ENCODE measurements around the gene DMAC2L. TPM values are rescaled to one million over a fixed set of nuclear protein-coding genes. Genes with fewer than 3 reads are reported as not detected.
A peak's percentile ranks its signal among the peaks of the same experiment; 100 is the strongest.

The DMAC2L gene
- total RNA-seq (10 to 100 TPM; 10.8 to 13.4 TPM), total RNA-seq (7.7 to 30.8 (median 16.4) reads per million in 172 experiments)
- 17.7 TPM for polyA plus RNA-seq (2013, experiment 1 of 2)
- 15.3 TPM for polyA plus RNA-seq (2013, experiment 2 of 2)

GRCh38 chr14:50311972-50312733 is at the start of gene DMAC2L, which contains the start of gene L2HGDH:
DMAC2L (plus strand) TSS chr14:50312324; CDS start chr14:50321488, 9,164 bp downstream.
L2HGDH (minus strand) TSS chr14:50312229; CDS start chr14:50312150, 79 bp downstream.
- H3K4me1 Mint-ChIP-seq (ENCODE audit: low read depth) = peaks cover 57% of the 10 kb centered on the region
- peaks cover 3% of the 10 kb centered on the region for H3K36me3 ChIP-seq (ENCODE audit: insufficient read depth, low read length)
- no peaks in the 10 kb centered on the region for H3K27me3 ChIP-seq (ENCODE audit: control insufficient read depth in 1 of 2, insufficient read depth in 2 of 2, low read length in 2 of 2)
- TF ChIP-seq CTCF (IDR thresholded peaks at IDR 0.05) = no peak
- peak within 1 kb of the TSS; percentile 97 for H3K4me3 Mint-ChIP-seq
- peaks cover 23% of the 10 kb centered on the region for H3K4me1 ChIP-seq (ENCODE audit: insufficient read depth, low read length)
- intact Hi-C loops (cut with DNase I, micrococcal nuclease) = loop anchor here (1.0 to 10.0 kb wide), 10 partner anchors 9 to 1340 kb away; partner anchors contain the start of genes FRMD6 (in 1 of the 2), MAP4K5 (in 1 of the 2), MGAT2 (in 1 of the 2) and POLE2 (in 1 of the 2)
- H3K36me3 Mint-ChIP-seq (ENCODE audit: low read depth) = peaks cover 21% of the 10 kb centered on the region
- ChIA-PET CTCF (interaction anchor here (1.3 to 4.1 kb wide), 3 partner anchors 10 to 79 kb away, joined by 3 to 43 read pairs (median 5); no protein-coding TSS in a partner anchor), POLR2A (interaction anchor here (0.7 to 2.6 kb wide), 17 partner anchors 9 to 726 kb away, joined by 3 to 18 read pairs (median 4); partner anchors contain the start of genes CDKL1, LRR1, MGAT2 and NEMF)
- H3K27ac Mint-ChIP-seq = peak within 1 kb of the TSS; percentile 98
- ATAC-seq (ENCODE audit: poor library complexity) (peak; percentile 85), DNase-seq (peak; percentile 72 to 94 (median 84))
- H3K9me3 Mint-ChIP-seq = no peaks in the 10 kb centered on the region
- H3K27ac ChIP-seq (ENCODE audit: low read depth in 1 of 2, low read length in 2 of 2) = peak within 1 kb of the TSS; percentile 85 to 90
- peak within 1 kb of the TSS; percentile 90 for H3K4me3 ChIP-seq (ENCODE audit: low read length)
- no peaks in the 10 kb centered on the region for H3K27me3 Mint-ChIP-seq
- H3K9me3 ChIP-seq (ENCODE audit: control insufficient read depth in 1 of 2, insufficient read depth in 1 of 2, low read length in 2 of 2) = no peaks in the 10 kb centered on the region

DNA sequence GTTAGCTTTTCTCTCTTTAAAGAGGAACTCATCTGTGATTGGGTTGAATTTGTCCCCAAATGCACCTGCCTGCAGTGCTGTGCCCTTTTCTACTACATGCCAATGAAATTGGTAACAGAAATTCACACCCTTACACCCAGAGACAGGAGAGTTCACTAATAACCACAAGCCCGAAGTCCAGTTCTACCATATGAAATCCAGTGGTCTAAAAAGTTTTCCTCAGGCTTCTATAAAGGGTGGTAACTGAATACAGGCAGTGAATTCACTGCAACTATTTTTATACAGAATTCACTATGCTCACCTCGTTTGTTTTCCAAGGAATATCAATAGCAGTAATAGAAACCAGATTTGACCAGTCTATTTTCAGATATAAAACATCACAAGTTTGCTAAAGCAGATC is 49.3 kb upstream of the DMAC2L start:
- Histone ChIP-seq H3K4me1 (ENCODE audit: insufficient read depth, low read length) (no peaks in the 10 kb centered on the region), H3K36me3 (ENCODE audit: insufficient read depth, low read length) (no peaks in the 10 kb centered on the region), H3K27ac (ENCODE audit: low read depth in 1 of 2, low read length in 2 of 2) (no peak overlapping the region), H3K4me3 (ENCODE audit: low read length) (no peak overlapping the region), H3K9me3 (ENCODE audit: control insufficient read depth in 1 of 2, insufficient read depth in 1 of 2, low read length in 2 of 2) (no peaks in the 10 kb centered on the region), H3K27me3 (ENCODE audit: control insufficient read depth in 1 of 2, insufficient read depth in 2 of 2, low read length in 2 of 2) (no peaks in the 10 kb centered on the region)
- intact Hi-C loops (cut with DNase I, micrococcal nuclease) = no loop called here
- TF ChIP-seq CTCF (IDR thresholded peaks at IDR 0.05) = no peak
- no peaks in the 10 kb centered on the region for H3K27me3 Mint-ChIP-seq
- no peak overlapping the region for H3K27ac Mint-ChIP-seq
- ChIA-PET CTCF (no interaction called here), POLR2A (no interaction called here)
- peaks cover 16% of the 10 kb centered on the region for H3K36me3 Mint-ChIP-seq (ENCODE audit: low read depth)
- H3K9me3 Mint-ChIP-seq = no peaks in the 10 kb centered on the region
- H3K4me3 Mint-ChIP-seq = no peak overlapping the region
- no peaks in the 10 kb centered on the region for H3K4me1 Mint-ChIP-seq (ENCODE audit: low read depth)
- ATAC-seq (ENCODE audit: poor library complexity) (no peak), DNase-seq (no peak)

DNA sequence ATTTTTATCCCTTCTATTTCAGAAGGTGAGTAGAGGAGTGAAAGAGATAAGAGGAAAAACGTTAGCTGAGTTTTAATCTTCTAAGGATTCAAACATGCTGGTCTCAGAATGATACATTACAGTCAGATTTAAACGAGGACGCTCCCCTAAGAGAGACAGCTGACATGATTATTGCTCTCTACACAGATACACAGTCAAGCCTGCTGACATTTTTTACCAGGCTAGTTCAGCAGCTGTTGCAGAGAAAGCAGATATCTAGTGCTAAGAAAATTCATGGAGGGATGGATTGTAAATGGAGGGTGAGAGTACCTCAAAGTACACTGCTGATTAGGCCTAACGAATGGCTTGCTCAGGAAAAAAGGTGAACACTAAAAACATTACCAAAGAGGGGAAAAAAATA is 48.8 kb upstream of the DMAC2L start:
- H3K27me3 ChIP-seq (ENCODE audit: control insufficient read depth in 1 of 2, insufficient read depth in 2 of 2, low read length in 2 of 2) = no peaks in the 10 kb centered on the region
- TF ChIP-seq CTCF (IDR thresholded peaks at IDR 0.05) = no peak
- ChIA-PET CTCF (interaction anchor here (0.7 kb wide), 1 partner anchor 49 kb away, joined by 3 read pairs; no protein-coding TSS in a partner anchor), POLR2A (no interaction called here)
- no peaks in the 10 kb centered on the region for H3K36me3 ChIP-seq (ENCODE audit: insufficient read depth, low read length)
- no peaks in the 10 kb centered on the region for H3K9me3 ChIP-seq (ENCODE audit: control insufficient read depth in 1 of 2, insufficient read depth in 1 of 2, low read length in 2 of 2)
- no peak overlapping the region for H3K27ac Mint-ChIP-seq
- H3K36me3 Mint-ChIP-seq (ENCODE audit: low read depth) = peaks cover 16% of the 10 kb centered on the region
- H3K4me1 Mint-ChIP-seq (ENCODE audit: low read depth) = no peaks in the 10 kb centered on the region
- H3K4me1 ChIP-seq (ENCODE audit: insufficient read depth, low read length) = no peaks in the 10 kb centered on the region
- no peak for DNase-seq
- intact Hi-C loops (cut with DNase I, micrococcal nuclease) = no loop called here
- no peak overlapping the region for H3K27ac ChIP-seq (ENCODE audit: low read depth in 1 of 2, low read length in 2 of 2)
- H3K4me3 Mint-ChIP-seq = no peak overlapping the region
- ATAC-seq (ENCODE audit: poor library complexity) = no peak
- H3K4me3 ChIP-seq (ENCODE audit: low read length) = no peak overlapping the region
- H3K9me3 Mint-ChIP-seq = no peaks in the 10 kb centered on the region
- no peaks in the 10 kb centered on the region for H3K27me3 Mint-ChIP-seq

Measured in CD4-positive, alpha-beta T cell (primary cell).